Suprapubic skin (tissue), 4 donors: ENCODE data around the gene UBR1.

Experiments used
- POLR2A ChIP-seq, 2 donors: fragments of 450-650 bp; IDR thresholded peaks; one replicate each; pipeline ENCODE4 v1.6.1; 2017; ENCODE audit warnings: antibody characterized with exemption in 2 of 2, mild to moderate bottlenecking in 2 of 2, moderate library complexity in 2 of 2
- POLR2AphosphoS5 ChIP-seq, 3 donors: sonication (generic); formaldehyde crosslinking; IDR thresholded peaks; one replicate each; pipeline ENCODE4 v1.6.1; 2017; ENCODE audit warnings: antibody characterized with exemption in 3 of 3
- TF ChIP-seq, protein P1 (sequence below), 2 donors: fragments of 200-600 bp in 1 of 2; fragments of 450-650 bp in 1 of 2; sonication (generic) in 1 of 2; IDR thresholded peaks; one replicate each; pipeline ENCODE4 v1.5.1; 2016 to 2019; ENCODE audit warnings: antibody characterized with exemption in 2 of 2, mild to moderate bottlenecking in 1 of 2, moderate library complexity in 1 of 2

DNA sequence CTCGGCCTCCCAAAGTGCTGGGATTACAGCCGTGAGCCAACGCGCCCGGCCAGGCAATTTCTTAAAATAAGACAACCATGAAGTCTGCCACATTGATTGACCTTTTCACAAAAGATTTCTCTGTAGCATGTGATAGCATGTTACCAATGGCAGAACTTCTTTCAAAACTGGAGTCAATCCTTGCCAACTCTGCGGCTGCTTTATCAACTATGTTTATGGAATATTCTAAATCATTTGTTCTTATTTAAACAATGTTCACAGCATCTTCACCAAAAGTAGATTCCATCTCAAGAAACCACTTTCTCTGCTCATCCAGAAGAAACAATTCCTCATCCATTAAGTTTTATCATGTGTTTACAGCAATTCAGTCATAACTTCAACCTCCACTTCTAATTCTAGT is 9.4 kb downstream of the UBR1 start:
- TF ChIP-seq POLR2A (IDR thresholded peaks at IDR 0.05) (no peak), POLR2AphosphoS5 (IDR thresholded peaks at IDR 0.05) (no peak)
- TF ChIP-seq, protein P1, sequence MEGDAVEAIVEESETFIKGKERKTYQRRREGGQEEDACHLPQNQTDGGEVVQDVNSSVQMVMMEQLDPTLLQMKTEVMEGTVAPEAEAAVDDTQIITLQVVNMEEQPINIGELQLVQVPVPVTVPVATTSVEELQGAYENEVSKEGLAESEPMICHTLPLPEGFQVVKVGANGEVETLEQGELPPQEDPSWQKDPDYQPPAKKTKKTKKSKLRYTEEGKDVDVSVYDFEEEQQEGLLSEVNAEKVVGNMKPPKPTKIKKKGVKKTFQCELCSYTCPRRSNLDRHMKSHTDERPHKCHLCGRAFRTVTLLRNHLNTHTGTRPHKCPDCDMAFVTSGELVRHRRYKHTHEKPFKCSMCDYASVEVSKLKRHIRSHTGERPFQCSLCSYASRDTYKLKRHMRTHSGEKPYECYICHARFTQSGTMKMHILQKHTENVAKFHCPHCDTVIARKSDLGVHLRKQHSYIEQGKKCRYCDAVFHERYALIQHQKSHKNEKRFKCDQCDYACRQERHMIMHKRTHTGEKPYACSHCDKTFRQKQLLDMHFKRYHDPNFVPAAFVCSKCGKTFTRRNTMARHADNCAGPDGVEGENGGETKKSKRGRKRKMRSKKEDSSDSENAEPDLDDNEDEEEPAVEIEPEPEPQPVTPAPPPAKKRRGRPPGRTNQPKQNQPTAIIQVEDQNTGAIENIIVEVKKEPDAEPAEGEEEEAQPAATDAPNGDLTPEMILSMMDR (IDR thresholded peaks at IDR 0.05): no peak
